NCI-H1694 treated with DMSO at 0.1 percent for 48 hours (cell line): ENCODE measurements around the gene ATP2B2.
A peak's percentile ranks its signal among the peaks of the same experiment; 100 is the strongest.

Experiments
- DNase-seq: peaks from one replicate; lab custom pipeline; 2025; lab: John Stamatoyannopoulos, UW

The ATP2B2 gene

DNA sequence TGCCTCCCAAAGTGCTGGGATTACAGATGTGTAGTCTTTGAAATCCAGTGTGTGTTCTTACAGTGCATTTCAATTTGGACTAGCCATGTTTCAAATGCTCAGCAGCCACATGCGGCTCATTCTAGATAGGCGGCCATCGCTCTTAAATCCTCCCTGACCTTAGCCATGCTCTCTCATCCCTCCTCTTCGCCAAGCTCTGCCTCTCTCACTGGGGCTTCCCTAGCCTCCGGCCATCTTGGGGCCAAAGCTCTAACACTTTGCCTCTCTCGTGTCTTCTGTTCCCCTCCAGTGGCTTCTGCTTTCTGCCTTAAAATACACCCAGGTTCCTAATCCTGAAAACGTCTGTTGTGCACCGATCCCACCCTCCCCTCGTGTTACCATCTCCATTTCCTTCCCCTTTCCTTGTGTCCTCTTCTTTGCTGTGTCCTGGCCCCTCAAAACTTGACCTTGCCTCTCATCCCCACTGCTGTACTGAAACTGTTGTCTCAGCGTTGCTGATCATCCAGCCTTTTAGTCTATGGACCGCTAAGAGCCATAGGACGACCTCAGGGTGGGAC lies 211.3 kb downstream of the ATP2B2 start:
- DNase-seq: no peak

DNA sequence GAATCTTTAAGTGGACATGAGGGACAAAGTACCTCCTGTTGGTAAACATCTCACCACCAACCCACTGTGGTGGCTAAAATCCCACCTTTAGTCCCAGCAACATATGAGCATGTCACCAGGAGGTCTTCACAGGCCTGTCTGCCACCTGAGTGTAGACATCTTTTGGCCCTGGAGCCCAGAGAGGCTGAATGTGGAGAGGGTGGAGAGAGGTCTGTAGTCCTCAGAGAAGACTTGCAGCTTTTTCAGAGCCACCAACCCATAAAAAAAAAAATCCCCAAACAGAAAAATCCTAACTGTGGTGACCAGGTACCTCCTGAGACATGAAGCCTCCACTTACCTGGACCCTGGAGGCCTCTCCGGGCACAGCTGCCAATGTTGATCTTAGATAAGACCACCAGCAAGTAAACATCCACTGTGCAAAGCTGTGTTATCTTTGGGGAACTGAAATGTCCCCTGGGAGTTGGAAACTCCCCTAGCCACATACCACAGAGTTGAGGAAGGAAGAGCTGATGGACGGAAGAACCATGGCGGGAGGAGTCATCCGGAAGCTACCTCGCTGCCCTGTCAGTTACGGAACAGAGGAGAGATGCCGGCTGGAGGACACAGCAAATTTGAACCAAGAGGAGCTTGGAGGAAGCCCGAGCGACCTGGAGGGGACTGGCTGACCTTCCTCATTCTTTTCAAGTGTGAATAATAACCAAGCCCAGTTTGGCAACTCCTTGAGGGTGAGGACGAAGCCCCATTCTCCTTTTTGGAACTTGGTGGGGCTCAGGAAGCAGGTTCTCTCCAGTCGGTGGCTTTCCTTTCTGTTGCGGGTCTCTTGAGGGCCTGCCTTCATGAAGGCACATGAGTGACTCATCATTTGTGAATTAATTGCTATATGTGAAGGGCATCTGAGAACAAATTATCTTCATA lies 212.6 kb downstream of the ATP2B2 start, which contains the start of gene GHRL:
Gene GHRL (minus strand): TSS at position 443 of the 915 bp plus-strand sequence. CDS start 2,767 bp downstream, outside the sequence.
- no peak for DNase-seq

DNA sequence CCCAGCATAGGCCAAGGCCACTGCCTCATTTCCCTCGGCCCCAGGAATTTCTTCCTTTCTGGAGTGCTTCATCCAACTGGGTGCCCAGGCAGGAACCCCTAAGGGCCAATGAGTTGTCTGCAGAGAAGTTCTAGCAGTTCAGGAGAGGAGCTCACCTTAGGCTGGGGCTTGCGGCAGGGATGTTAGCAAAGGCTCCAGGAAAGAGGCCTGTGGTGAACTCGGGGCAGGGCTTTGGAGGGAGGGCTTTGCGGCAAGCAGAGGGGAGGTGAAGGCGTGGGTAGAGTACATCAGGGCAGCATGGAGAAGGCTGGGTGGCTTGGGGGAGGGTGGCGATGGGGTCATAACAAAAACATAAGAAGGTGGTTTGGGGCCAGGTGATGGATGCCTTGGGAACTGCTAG lies 213.7 kb downstream of the ATP2B2 start:
- no peak for DNase-seq

DNA sequence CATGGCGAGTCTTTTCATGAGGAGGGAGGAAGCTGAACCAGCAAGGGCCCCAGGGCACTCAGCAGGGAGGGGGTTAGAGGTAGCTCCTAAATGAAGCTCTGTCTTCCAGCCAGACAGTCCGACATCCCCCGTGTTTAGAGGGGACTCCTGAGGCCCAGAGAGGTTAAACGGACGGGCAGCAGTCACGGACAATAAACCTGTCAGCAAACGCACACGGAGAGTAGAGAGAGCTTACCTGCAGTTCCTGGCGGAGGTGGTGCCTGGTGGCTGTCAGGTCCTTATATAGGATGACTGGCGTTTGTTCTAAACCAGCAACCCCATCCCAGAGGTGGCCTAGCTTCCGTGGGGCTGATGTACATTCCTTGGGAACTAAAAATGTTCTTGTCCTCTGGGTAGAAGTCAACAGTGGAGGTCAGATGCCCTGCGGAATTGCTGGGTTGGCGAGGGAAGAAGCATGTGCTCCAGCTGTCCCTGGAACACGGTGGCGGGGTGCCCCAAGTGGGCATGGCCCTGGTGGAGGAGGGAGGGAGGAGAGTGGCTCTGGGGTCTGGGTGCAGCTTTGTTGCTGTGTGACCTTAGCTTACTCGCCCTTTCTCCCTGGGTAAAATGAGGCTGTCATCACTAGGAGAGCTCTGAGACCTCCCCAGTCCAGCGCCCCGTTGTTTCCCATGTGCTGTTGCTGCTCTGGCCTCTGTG lies 214.8 kb downstream of the ATP2B2 start:
- no peak for DNase-seq

DNA sequence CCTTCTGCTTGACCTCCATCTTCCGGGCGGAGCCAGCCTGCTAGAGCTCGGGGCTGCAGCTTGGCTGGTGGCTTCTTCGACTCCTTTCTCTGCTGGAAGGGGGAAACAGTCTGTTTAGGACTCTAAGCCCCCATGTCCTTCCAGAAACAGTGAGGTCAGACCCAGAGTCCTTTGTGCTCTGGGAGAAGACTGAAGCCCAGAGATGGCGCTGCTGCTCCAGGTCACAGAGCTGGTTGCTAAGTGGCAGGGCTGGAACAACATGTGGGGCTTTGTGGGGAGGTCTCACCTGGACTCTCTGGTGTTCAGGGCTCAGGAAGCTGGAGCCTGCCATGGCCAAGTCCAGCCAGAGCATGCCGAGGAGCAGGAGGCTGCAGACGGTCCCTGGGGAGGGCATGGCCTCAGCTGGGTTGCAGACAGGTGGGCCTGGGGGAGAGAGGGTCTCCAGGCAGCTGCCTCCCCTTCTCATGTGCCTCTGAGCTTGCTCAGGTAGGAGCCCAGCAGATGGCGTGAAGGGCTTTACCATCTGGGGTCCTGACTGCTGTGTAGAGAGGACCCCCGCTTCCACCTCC lies 215.5 kb downstream of the ATP2B2 start:
- DNase-seq: no peak

DNA sequence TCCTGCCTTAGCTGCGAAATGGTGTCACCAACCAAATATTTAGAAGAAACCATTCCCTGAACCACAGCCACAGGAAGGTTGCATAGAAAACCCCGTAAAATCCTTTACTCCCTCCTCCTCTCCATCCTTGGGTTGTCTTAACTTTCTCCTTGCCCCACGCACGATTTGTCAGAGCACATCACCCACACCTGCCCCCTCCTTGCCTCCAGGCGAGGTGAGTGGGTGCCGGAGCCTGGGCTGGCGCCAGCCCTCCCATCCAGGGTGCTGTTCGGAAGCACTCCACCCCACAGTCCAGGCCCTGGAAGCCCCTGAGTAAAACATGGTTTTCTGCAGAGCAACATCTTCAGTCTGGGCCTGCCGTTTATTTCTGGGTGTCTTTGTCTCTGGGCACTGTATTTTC lies 216.3 kb downstream of the ATP2B2 start:
- DNase-seq: no peak

DNA sequence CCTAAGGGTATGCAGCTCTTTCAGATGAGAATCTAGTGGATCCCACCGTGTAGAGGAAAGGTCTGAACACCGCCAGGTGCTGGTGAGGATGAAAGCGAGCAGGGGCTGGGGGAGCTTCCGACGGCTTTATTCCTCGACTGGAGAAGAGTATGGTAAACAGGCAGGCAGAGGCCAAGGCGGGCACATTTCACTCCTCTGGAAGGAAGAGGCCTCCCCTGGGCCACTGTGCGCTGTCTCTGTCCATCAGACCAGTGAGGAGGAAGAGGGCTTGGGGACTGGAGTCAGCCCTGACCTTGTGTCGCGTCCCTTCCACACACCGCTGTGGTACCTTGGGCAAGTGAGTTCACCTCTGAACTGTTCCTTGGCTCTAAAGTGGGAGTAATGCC lies 216.8 kb downstream of the ATP2B2 start:
- DNase-seq: no peak

DNA sequence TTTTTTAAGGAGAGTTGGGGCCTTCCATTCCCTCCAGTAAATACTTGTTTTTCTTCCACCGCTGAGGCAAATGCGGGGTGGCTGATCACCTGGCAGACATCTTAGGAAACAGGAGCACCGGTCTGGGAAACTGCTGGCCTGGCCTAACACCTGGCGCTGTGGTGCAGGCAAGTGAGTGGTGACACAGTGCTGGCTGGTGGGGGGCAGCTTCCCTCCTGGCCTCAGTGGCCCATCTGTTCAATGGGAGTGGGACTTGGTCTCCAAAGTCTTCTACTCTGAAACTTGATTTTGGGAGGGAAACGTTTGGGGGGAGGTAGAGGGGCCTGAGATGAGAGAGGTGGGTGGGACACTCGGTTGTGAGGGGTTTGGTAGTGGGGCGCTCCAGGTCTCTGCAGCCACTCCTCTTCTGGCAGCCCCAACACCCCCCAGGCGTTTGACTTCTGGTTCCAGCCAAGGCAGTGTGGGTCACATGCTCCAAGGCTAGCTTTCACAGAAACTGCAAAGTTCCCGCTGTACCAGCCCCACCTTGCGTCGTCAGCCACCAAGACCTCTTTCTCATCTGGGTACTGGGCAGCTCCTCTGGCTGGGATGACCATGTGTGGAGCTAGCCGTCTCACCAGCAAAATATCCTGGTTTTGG lies 217.3 kb downstream of the ATP2B2 start:
- DNase-seq: no peak

DNA sequence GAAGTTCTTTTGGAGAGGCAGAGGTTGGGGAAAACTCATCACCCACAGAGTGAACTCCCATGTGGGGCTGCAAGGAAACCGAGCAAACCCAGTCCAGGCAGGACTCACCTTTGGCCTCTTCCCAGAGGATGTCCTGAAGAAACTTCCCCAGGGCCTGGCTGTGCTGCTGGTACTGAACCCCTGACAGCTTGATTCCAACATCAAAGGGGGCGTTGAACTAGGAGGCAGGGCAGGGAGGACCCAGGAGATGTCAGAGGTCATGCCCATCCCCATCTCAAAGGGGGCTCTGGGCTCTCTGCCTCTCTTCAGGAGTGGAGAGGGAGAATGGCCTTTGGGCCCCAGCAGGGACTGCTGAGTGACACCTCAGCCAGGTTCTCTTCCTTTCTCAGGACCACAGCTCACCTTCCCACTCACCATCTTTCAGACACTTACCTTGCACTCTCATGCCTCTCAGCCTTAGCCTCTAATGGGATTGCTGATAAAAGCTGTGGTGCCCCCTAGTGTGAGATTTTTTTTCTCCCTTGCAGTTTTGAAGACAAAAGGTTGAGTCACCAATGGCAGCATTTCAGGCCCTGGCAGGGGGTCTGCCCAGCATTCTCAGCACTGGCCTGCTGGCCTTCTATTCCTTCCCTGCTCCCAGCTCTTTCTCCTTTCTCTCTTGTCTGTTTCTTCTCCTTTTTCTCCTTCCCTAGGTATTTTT lies 218.6 kb downstream of the ATP2B2 start:
- peak; percentile 24 for DNase-seq

DNA sequence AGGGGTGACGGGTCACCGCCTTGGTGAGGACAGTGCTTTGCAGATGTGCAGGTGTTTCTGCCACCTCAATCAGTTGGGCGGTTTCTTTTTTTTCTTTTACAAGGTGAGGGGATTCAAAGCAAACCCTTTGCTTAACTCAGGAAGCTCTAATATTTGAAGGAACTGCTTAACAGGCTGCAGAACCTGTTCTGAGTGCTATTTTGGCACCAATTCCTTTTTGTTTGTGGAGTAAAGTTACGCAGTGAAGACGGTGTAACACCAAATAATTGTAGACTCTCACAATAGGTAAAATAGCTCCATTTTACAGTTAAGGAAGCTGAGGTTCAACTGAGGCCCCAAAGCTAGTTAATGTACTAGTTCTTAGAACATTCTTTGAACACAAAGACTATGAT lies 219.3 kb downstream of the ATP2B2 start:
- no peak for DNase-seq

DNA sequence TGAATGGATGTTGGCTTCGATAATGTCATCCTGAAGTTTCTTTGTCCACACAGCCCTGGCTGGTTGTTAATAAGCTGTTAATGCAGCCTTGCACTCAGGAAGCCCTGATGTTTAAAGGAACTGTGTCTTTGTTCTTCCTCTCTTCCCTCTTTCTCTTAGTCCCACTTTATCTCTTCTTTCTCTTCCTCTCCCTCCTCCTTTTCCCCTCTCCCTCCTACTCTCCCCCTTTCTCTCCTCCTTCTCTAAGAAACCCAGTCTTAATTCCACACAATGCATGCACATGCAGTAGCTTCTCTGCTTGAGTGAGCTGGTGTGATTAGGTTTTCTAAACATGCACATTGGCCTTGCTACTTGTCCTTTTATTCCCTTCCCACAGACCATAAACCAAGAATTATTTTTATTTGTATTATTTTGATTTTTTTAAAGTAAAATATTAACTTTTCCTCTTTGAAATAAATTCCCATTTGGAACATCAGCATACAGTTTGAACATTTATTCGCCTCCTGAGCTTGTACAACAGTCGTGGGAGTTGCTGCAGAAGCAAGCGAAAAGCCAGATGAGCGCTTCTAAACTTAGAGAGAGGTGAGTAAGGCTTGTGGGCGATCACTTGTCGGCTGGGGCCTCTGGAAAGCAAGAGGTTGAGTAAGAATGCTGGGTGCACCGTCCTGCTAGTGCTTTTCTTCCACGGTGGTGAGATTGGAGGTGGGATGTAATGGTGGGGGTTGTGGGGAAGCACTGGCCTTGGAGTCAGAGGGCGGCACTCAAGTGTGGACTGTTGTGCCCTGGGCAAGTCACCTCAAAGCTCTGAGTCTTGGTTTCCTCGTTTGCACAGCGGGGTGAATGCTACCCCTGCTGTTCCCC lies 219.9 kb downstream of the ATP2B2 start:
- no peak for DNase-seq

DNA sequence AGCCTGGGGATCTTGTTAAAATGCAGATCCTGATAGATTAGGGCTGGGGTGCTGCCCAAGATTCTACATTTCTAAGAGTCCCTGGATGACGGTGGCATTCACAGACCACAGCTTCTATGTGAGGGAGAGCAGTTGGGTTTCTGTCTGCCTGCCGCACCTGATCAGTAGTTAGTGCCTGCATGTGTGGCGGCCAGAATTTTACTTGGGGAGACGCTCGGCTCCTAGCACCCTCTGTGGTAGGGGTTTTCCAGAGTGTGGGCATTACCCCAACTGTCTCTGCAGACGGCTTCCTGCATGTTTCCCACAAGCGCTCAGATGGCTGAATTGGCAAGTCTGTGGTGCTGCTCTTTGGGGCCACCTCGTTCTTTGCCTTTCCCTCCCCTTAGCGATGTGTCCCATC lies 220.9 kb downstream of the ATP2B2 start:
- DNase-seq: no peak

DNA sequence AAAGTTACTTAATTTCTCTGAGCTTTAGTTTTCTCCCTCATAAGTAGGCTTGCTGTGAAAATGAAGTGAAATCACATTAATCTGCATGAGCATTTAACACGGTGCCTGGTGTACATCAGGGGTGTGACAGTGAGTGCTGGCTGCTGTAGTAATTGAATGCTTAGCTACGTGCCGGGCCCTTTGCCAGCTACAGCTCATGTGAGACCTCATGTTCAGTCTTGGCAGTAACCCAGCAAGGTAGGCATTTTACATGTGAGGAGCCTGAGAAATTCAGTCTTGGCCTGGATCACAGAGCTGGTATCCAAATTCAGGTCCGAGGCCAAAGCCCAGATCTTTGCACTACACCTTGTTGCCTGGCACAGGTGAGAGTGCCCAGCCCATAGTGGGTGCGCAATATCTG lies 221.7 kb downstream of the ATP2B2 start:
- peak; percentile 14 for DNase-seq

DNA sequence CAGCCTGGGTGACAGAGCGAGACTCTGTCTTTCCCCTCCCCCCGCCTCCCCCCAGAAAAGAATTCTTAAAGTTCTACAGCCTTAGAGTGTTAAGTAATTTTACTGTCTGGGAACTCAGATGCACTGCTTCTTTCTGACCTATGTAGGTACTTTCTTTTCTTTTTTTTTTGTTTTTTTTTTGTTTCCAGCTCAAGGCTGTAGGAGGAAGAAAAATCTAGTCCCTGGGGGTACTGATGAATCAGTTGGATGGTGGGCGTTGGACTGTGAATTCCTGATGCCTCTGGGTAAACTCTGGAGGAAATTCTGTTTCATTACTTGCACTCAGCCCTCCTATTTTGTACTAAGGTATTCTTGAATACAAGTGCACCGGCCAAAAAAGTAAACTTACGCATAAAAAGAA lies 223.4 kb downstream of the ATP2B2 start:
- DNase-seq: no peak

DNA sequence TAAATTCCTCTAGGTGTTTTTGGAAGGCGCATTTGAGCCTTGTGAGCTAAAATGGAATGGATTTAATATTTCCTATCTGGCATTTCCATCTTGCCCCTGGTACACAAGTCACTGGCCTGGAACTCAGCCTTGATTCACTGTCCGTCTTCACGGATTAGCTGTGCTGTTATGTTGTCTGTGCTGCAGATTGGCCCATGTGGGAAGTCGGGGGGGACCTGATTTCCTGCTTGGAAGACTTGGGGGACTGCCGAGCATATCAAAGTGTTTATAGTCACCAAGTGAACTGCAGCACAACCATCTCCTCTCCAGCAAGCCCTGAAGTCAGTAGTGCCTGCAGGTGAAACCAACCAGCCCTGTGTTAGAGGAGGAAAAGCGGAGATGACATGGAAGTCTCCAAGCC lies 224.8 kb downstream of the ATP2B2 start:
- no peak for DNase-seq

DNA sequence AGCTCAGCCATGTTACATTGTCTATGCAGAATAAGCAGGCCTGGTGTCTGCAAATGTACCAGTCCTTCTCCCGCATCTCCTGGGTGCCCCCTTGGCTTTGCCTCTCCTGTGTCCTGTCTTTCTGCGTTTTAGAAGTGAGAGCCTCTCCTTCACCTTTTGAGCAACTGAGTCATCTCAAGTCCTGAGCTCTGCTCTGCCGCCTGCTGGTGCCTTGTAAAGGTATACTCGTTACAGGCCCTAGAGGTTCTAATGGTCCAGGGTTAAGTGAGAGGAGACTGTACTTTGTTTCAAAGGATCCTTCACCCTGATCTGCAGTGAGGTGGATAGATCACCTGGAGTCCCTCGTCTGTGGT lies 225.2 kb downstream of the ATP2B2 start:
- DNase-seq: no peak

DNA sequence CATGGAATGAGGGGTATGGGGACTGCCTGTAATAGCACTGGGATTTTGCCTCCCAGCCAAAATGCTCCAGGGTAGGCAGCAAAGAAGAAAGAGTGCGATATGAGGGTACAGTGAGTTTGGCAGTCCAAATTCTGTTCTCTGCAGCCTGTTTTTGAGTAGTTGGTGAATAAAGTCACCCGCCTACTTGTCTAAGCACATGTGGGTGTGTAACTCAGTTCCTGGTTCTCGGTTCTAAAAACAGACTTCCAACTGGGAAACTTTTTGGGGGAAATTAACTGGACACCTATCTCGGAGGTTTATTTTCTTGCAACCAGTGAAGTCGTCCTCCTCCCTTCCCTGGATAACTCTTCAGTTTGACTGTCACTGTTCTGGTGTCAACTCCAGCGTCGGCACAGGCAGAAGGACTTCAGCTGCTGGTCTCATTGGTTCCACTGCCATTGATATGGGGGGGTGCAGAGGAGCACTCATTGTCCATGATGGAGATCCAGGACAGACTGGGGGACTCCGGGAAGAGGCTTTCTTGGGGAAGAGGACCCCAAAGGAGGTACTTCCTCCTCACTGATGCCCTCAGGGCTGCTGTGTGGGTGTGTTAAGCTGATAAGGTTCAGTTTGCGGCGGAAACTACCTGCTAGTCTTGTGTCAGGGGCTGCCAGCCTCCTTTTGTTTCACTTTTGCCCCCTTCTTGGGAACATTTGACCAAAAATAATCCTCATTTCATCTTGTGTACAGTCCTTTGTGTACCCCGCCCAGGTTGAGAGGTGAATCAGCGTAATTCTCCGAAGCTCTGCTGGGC lies 225.8 kb downstream of the ATP2B2 start:
- DNase-seq: no peak

DNA sequence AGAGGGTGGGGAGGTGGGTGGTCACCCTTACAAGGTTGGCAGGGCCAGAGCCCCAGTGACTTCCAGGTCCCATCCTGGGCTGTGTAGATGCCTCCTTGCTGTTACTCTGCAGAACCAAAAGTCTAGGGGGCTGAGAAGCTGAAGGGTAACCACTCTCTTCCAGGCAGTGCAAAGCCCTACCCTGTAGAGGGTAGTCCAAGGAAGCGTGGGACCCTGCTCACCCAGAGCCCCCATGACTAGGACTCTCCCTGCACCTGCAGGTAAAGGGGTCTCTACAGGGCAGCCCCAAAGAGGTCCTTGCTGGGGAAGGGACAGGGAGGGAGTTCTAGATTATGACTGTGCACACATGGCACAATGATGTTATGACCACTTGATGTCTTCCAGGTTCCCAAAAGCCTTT lies 226.9 kb downstream of the ATP2B2 start:
- no peak for DNase-seq

DNA sequence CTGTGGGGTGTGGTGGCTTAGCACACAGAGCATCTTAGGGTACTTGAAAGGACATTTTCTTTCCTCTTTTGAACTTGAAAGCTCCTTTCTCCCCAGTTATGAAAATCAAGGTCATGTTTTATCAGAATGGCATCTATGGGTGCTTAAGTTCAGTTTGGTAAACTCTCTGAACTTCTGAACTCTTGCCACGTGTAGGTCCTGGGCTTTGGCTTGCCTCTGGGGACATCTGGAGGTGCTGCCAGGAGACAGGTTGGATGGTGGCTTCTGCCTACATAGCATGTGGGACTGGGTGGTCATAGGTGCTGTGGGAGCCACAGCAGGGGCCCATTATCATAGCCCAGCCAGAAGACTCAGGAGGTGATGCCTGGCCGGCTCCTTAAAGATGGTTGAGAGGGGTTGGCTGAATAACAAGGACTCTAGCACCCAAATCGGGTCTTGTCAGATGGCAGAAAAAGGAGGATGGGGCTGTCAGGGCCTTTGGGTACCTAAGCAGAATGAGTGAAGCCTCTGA lies 228.2 kb downstream of the ATP2B2 start:
- DNase-seq: no peak

DNA sequence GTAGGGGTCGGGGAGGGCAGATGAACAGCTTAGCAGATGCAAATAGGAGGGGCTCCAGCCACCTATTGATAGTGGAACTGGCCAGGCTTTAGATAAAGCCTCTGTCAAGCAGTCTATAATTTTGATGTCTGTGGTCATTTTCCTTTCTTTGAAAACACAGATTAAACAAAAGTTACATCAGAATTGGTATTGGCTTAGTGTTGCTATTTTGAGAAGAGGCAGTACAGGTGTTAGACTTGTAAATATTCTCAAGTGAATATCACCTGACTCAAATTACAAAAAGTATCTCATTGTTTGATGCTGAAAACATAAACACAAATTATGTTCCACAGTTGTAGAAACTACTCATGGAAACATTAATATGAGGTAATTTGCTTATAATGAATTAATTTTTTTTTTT lies 230.8 kb downstream of the ATP2B2 start:
- DNase-seq: no peak
